T-helper 1 cell treated with Interleukin-12 subunit alpha and Interleukin-12 subunit beta and Interleukin-4 antibody, amounts not matched to agents 30 μg/mL and 1 μg/mL, for 36 hours (primary cell): ENCODE measurements around the gene SP2.

ENCODE experiments used
- H3K27ac Mint-ChIP-seq: one replicate; pipeline ENCODE4 v1.8.0; 2021; ENCODE audit warnings: mild to moderate bottlenecking, mixed read lengths
- H3K27me3 Mint-ChIP-seq: one replicate; pipeline ENCODE4 v1.8.0; 2021; ENCODE audit warnings: low read depth, mixed read lengths
- H3K36me3 Mint-ChIP-seq: one replicate; pipeline ENCODE4 v1.8.0; 2021; ENCODE audit warnings: low read depth, mixed read lengths
- H3K4me1 Mint-ChIP-seq: one replicate; pipeline ENCODE4 v1.8.0; 2021; ENCODE audit warnings: low read depth, mixed read lengths
- H3K4me3 Mint-ChIP-seq: one replicate; pipeline ENCODE4 v1.8.0; 2021; ENCODE audit warnings: mild to moderate bottlenecking, moderate library complexity, mixed read lengths
- H3K9me3 Mint-ChIP-seq: one replicate; pipeline ENCODE4 v1.8.0; 2021; ENCODE audit warnings: mixed read lengths

Gene SP2

DNA sequence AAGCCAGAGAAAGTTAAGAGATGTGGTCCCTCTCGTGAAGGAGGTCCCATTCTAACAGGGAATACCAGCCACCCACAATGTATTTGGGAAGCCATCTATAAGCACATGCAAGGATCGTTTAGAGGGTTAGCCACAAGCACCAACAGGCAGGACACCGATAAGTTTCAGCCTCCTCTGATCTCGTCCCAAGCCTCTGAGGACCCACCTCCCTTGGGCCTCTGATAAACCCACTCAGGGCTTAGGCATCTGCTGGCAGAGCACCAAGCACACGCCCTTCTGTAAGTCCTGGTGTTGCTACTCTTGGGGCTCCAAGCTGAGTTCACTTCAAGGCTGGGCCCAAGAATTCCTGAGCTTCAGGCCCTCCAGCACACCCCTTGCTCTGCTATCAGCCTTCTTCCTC is 39.9 kb downstream of the SP2 start:
- H3K36me3 Mint-ChIP-seq: peaks cover 5% of the 10 kb centered on the region
- H3K4me1 Mint-ChIP-seq: peaks cover 8% of the 10 kb centered on the region
- H3K4me3 Mint-ChIP-seq: no peak overlapping the region
- peaks cover 3% of the 10 kb centered on the region for H3K9me3 Mint-ChIP-seq
- H3K27ac Mint-ChIP-seq: no peak overlapping the region
- no peaks in the 10 kb centered on the region for H3K27me3 Mint-ChIP-seq

DNA sequence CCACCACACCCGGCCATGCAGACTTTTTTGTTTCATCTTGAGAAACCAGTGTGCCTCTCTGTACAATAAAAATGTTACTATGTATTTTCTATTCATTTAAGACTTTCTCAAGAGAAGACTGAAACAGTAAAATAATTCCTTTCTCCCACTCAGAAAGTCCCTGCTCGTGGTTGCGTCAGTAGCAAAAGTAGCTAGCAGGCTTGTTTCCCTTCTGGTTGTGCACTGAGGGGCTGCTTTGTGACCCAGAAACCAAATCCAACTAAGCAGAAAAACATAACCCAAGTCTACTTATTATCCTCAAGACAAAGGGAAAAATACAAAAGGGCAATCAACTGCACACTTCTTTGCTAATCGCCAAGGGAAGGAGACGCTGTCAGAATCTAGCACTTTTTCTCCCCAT is 41.9 kb downstream of the SP2 start:
- Mint-ChIP-seq H3K36me3 (peaks cover 3% of the 10 kb centered on the region), H3K27me3 (no peaks in the 10 kb centered on the region), H3K9me3 (peaks cover 5% of the 10 kb centered on the region), H3K4me1 (peaks cover 17% of the 10 kb centered on the region), H3K4me3 (no peak overlapping the region), H3K27ac (no peak overlapping the region)

DNA sequence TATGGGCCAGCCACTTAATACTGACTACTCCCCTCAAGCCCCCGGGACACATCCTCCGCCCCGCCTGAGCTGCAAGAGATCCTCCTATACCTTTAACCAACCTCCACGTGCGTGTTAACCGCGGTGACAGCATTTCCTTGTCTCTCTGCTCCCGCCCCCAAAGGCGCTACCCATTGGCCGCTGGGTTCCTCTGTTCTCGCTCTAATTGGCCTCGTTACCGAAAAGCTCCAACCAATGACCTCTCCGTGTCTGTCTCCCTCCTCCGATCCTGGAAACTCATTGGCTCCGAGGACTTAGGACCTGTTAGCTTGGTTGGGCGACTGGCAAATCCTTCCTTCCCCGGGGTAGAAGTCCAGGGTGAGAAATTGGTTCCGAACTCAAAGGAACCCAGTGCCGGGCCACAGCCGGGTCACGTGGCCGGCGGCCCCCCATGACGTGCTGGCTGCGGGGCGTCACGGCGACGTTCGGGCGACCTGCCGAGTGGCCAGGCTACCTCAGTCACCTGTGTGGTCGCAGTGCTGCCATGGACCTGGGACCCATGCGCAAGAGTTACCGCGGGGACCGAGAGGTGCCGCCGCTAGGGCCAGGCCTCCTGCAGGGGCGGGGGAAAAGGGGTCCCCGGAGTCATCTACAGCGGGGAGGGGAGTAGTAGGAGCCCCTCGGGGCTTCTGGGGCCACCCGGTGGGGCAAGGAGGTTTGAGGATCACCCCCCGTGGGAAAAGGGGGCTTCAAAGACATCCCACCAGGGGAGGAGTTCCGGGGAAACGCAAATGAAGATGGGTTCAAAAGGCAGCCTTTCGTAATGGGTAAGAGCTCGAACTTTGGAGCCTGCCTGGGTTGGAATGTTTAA is 45.4 kb downstream of the SP2 start, which contains the start of gene PNPO:
TSS of gene PNPO (plus strand) at position 326 of the 850 bp plus-strand sequence. CDS start at position 431, 105 bp downstream.
- no peaks in the 10 kb centered on the region for H3K27me3 Mint-ChIP-seq
- H3K4me1 Mint-ChIP-seq: peaks cover 36% of the 10 kb centered on the region
- peaks cover 5% of the 10 kb centered on the region for H3K9me3 Mint-ChIP-seq
- H3K27ac Mint-ChIP-seq: peak within 1 kb of the TSS; percentile 95
- peaks cover 19% of the 10 kb centered on the region for H3K36me3 Mint-ChIP-seq
- H3K4me3 Mint-ChIP-seq: peak within 1 kb of the TSS; percentile 92

DNA sequence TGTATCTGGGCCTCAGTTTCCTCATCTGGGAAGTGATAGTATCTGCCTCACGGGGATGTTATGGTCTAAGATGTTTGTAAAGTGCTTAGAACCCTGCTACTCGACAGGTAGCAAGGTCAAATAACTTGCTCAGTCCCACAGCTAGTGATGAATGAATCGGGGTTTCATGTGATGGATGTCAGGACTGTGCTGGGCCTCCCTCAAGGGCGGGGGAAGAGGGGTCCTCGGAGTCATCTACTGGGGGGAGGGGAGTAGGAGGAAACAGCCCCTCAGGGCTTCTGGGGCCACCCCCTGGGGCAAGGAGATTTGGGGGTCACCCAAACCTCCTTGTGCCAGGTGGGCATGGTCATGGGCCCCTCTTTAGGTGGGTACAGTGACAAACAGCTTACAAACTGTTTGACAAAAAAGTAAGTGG is 46.1 kb downstream of the SP2 start:
- Mint-ChIP-seq H3K27me3 (no peaks in the 10 kb centered on the region), H3K27ac (peak overlapping the region; percentile 95)

DNA sequence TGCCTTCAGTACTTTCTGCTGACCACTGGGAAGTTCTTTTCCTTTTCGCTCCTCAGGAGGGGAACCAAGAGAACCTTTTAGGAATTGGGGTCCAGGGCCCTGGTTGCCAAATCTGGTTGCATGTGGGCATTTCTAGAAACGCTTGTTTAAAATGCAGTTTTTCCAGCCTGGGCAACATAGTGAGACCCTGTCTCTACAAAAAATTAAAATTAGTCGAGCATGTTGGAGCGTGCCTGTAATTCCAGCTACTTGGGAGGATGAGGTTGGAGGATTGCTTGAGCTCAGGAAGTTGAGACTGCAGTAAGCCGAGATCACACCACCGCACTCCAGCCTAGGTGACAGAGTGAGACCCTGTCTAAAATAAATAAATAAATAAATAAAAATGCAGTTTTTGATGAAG is 46.5 kb downstream of the SP2 start:
- Mint-ChIP-seq H3K27ac (no peak overlapping the region), H3K9me3 (peaks cover 5% of the 10 kb centered on the region), H3K4me1 (peaks cover 41% of the 10 kb centered on the region), H3K4me3 (peak overlapping the region; percentile 92), H3K27me3 (no peaks in the 10 kb centered on the region), H3K36me3 (peaks cover 25% of the 10 kb centered on the region)

More for the DNA sequence above, 46.1 kb downstream of the SP2 start:
- H3K4me3 Mint-ChIP-seq: peak overlapping the region; percentile 92
- H3K9me3 Mint-ChIP-seq: peaks cover 5% of the 10 kb centered on the region
- peaks cover 40% of the 10 kb centered on the region for H3K4me1 Mint-ChIP-seq
- H3K36me3 Mint-ChIP-seq: peaks cover 23% of the 10 kb centered on the region

DNA sequence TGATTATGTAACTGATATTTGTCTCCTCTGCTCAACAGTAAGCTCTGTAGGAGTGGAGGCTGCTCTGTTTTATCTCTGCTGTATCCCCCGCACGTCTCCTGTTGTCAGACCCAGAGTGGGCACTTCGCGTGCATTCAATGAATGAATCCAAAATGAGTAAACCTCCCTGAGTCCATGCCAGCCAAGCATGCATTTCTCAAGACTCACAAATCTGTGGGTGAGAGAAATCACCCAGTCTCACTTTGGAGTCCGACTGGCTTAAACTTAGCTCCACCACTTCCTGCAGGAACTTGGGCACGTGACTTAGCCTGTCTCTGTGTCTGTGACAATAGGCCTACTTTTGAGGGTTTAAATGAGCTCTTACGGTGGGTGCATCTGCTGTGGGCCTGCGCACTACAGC is 49.0 kb downstream of the SP2 start:
- peak overlapping the region; percentile 29 for H3K4me3 Mint-ChIP-seq
- H3K4me1 Mint-ChIP-seq: peaks cover 54% of the 10 kb centered on the region
- H3K9me3 Mint-ChIP-seq: peaks cover 5% of the 10 kb centered on the region
- H3K27me3 Mint-ChIP-seq: no peaks in the 10 kb centered on the region
- H3K27ac Mint-ChIP-seq: peak overlapping the region; percentile 56
- H3K36me3 Mint-ChIP-seq: peaks cover 33% of the 10 kb centered on the region

DNA sequence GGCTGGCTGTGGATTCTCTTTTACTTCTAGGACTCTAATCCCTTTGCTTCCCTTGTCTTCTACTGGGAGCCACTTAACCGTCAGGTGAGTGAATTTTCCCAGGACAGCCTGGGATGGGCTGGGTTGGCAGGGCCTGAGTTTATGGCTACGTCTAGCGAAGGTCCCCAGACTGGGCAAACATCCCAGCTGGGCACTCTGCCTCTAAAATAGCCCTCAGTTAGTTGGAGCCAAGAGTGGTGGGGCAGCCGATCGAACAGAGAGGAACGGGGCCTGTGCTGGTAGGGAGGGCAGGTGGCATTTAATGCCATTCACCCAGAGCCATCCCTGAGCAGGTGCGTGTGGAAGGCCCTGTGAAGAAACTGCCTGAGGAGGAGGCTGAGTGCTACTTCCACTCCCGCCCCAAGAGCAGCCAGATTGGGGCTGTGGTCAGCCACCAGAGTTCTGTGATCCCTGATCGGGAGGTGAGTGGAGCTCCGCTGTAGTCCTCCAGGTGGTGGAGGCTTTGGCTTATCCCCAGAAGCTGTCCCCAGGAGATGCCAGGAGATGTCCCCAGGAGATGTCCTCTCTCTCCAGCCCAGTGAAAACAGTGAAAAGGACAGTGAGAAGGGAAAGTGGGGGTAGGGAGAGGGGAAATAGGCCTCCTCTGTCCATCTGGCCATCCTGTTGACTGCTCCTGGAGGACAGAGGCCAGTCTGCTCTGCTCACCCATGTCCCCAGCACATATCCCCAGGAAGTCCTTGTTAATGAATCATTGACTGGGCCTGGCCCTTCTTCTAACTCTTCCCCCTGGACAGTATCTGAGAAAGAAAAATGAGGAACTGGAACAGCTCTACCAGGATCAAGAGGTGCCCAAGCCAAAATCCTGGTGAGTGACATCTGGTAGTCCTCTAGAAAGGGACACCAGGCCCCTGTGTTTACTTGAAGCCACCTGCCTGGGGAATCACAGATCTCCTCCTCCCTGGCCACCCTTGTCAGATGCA is 49.8 kb downstream of the SP2 start:
- no peaks in the 10 kb centered on the region for H3K27me3 Mint-ChIP-seq
- peaks cover 33% of the 10 kb centered on the region for H3K36me3 Mint-ChIP-seq
- peaks cover 50% of the 10 kb centered on the region for H3K4me1 Mint-ChIP-seq
- no peak overlapping the region for H3K4me3 Mint-ChIP-seq
- peaks cover 4% of the 10 kb centered on the region for H3K9me3 Mint-ChIP-seq
- peak overlapping the region; percentile 56 for H3K27ac Mint-ChIP-seq

DNA sequence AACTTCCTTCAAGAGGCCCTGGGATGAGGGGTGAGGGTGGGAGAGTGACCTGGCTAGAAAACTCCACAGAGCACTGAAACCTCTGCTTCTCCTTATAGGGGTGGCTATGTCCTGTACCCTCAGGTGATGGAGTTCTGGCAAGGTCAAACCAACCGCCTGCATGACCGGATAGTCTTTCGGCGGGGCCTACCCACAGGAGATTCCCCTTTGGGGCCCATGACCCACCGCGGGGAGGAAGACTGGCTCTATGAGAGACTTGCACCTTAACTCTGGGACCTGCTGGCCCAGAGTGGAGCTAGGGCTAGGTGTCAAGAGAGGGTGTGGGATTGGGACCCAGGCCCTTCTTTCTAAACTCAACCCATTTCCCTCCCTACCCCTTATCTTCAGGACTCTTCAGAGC is 50.5 kb downstream of the SP2 start:
- H3K36me3 Mint-ChIP-seq: peaks cover 30% of the 10 kb centered on the region
- no peak overlapping the region for H3K27ac Mint-ChIP-seq
- H3K4me1 Mint-ChIP-seq: peaks cover 44% of the 10 kb centered on the region
- no peaks in the 10 kb centered on the region for H3K9me3 Mint-ChIP-seq
- H3K4me3 Mint-ChIP-seq: no peak overlapping the region
- no peaks in the 10 kb centered on the region for H3K27me3 Mint-ChIP-seq

DNA sequence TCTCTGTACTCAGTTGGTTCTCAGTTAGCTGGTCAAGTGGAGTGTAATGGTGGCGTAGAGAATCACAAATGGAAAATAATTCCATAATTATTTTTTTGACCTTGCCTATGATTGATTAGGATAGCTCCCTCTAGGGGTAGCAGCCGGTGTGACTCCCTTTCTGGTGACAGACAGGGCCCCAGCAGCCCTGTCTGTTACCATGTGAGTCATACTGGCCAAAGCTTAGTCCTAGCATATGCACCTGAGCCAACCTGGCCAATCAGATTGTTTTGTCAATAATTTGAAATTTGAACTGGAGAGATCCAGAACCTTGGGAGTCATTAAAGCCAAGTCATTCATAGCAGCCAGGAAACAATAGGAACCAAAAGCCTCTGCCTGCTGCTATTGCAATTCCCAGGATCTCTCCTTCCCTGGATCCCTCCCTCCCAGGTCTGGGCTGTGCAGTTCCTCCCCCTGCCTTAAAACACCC is 50.9 kb downstream of the SP2 start:
- Mint-ChIP-seq H3K9me3 (no peaks in the 10 kb centered on the region), H3K4me3 (no peak overlapping the region), H3K27ac (peak overlapping the region; percentile 32), H3K27me3 (no peaks in the 10 kb centered on the region), H3K36me3 (peaks cover 32% of the 10 kb centered on the region), H3K4me1 (peaks cover 43% of the 10 kb centered on the region)

DNA sequence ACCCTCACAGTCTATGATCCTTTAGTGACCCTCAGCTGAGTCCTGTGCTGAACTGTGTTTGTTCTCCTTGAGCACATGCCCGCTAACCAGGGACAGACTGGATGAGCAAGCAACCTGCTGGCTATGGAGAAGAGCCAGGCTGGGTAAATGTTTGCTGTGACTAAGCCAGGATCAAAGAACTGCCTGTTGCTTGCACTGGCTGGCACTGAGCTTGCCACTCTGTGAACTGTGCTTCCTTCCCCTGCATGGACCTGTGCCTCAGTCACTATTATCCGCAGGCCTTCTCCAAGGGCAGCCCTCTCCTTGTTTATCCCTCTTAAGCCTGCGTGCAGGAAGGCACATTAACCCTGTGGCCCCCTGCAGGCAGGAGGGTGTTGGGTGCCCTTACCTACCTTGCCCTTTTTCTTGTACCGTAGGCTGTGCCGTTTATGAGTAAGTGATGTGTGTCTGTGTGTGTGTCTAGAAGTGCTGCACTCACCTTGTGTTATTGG is 52.7 kb downstream of the SP2 start:
- peaks cover 29% of the 10 kb centered on the region for H3K36me3 Mint-ChIP-seq
- H3K27ac Mint-ChIP-seq: no peak overlapping the region
- no peaks in the 10 kb centered on the region for H3K27me3 Mint-ChIP-seq
- H3K4me3 Mint-ChIP-seq: no peak overlapping the region
- no peaks in the 10 kb centered on the region for H3K9me3 Mint-ChIP-seq
- peaks cover 36% of the 10 kb centered on the region for H3K4me1 Mint-ChIP-seq

DNA sequence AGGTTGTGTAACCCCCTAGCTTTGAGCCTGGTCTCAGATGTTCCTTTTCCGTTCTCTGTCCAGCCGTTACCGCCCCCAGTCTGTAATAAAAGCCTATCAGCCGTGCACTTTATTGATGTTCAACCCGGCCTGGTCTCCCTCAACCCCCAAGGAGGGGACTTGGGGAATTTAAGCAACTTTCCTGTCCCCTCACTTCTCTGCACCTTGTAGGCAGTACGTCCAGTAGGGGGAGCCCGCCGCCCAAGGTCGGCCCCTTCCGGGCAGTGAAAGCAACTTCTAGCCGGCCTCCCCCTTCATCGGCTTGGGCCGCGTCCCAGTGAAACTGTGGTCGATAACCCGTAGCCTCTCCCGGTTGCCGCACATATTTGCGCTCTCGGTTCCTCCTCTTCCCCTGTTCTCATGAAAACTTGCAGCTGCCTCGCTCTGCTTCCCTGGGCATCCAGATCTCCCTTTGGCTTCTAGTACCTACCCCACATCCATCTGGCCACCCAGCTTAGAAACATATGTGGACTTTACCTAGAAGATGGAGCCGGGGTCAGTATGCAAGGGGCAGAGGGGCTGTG is 53.2 kb downstream of the SP2 start:
- Mint-ChIP-seq H3K27me3 (no peaks in the 10 kb centered on the region), H3K27ac (peak overlapping the region; percentile 80), H3K36me3 (peaks cover 29% of the 10 kb centered on the region), H3K4me1 (peaks cover 36% of the 10 kb centered on the region), H3K9me3 (no peaks in the 10 kb centered on the region), H3K4me3 (peak overlapping the region; percentile 64)

DNA sequence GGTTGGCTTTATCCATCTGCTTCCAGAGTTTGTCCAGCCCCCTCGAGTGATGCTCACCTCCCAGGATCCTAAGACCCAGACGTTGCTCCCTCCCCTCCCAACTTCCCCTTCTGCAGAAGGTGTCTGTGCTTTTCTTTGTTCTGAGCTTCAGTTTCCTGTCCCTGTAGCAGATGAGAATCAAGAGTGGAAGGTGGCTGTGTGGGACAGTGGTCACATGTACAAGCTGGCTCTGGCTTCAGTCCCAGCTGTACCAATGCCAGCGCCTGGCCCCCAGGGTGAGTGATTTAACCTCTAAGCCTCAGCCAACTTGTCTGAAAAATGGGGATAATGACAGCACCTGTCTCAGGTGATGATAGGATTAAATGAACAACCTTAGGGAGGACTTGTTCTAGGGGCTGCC is 53.9 kb downstream of the SP2 start:
- no peak overlapping the region for H3K4me3 Mint-ChIP-seq

DNA sequence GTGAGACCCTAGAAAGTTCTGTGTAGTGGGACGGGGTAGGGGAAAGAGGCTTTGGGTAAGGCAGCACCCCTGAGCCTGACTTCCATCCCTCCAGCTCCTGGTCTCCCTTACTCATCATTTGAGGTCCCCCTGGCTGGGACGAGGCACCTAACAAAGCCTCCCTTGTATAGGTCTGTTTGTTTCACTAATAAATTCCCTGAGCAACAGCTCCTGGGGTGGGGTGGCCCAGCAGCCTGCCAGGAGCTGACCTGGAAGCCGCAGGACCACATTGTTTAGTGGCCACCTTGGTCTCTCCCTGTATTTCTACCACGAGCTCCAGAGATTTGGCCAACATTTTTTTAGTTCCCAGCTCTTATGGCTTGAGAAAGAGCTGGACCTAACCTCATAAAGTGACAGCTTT is 54.4 kb downstream of the SP2 start:
- peaks cover 21% of the 10 kb centered on the region for H3K36me3 Mint-ChIP-seq
- H3K4me3 Mint-ChIP-seq: no peak overlapping the region
- no peak overlapping the region for H3K27ac Mint-ChIP-seq
- peaks cover 25% of the 10 kb centered on the region for H3K4me1 Mint-ChIP-seq
- no peaks in the 10 kb centered on the region for H3K27me3 Mint-ChIP-seq
- H3K9me3 Mint-ChIP-seq: no peaks in the 10 kb centered on the region

More for the DNA sequence above, 53.9 kb downstream of the SP2 start:
- peak overlapping the region; percentile 80 for H3K27ac Mint-ChIP-seq
- peaks cover 26% of the 10 kb centered on the region for H3K36me3 Mint-ChIP-seq
- H3K9me3 Mint-ChIP-seq: no peaks in the 10 kb centered on the region
- H3K27me3 Mint-ChIP-seq: no peaks in the 10 kb centered on the region
- H3K4me1 Mint-ChIP-seq: peaks cover 30% of the 10 kb centered on the region
